Measurements from ENCODE around the gene TOMT.
"Not testable (repeated sequence)": the region's sequence is repeated elsewhere in the genome, so short reads cannot be mapped to it uniquely, and the experiment has no call there.

The TOMT gene

GRCh38 chr11:72127923-72128322 lies 22.2 kb downstream of the TOMT start:
- DNase-seq: no peak

- no peak for DNase-seq
These were observed 23.7 kb downstream of the TOMT start for GRCh38 chr11:72129381-72129780.

- no peak for DNase-seq
These were observed 26.9 kb downstream of the TOMT start for GRCh38 chr11:72132646-72133045.

GRCh38 chr11:72135473-72135872 lies 29.7 kb downstream of the TOMT start, which contains the start of gene FOLR3:
Gene FOLR3, plus strand, starts transcription at chr11:72135725. Its CDS starts 228 bp downstream, at chr11:72135953.
- DNase-seq: not testable (repeated sequence)

GRCh38 chr11:72135891-72136683 lies 30.4 kb downstream of the TOMT start:
- DNase-seq: no peak

GRCh38 chr11:72136684-72137262 lies 31.0 kb downstream of the TOMT start:
- no peak for DNase-seq

GRCh38 chr11:72138821-72139390 lies 33.2 kb downstream of the TOMT start:
- no peak for DNase-seq

- no peak for DNase-seq
These were observed 33.8 kb downstream of the TOMT start for GRCh38 chr11:72139500-72139899.

- DNase-seq: no peak
These were observed 34.9 kb downstream of the TOMT start for GRCh38 chr11:72140661-72141060.

- no peak for DNase-seq
These were observed 35.3 kb downstream of the TOMT start for GRCh38 chr11:72141066-72141465.

- not testable (repeated sequence) for DNase-seq
These were observed 36.4 kb downstream of the TOMT start for GRCh38 chr11:72142086-72142485.

- DNase-seq: not testable (repeated sequence)
These were observed 36.8 kb downstream of the TOMT start for GRCh38 chr11:72142543-72142942.

GRCh38 chr11:72144807-72145565 lies 39.3 kb downstream of the TOMT start:
- no peak for DNase-seq

GRCh38 chr11:72146625-72147024 lies 40.9 kb downstream of the TOMT start:
- DNase-seq: no peak

GRCh38 chr11:72150882-72151281 lies 45.2 kb downstream of the TOMT start:
- no peak for DNase-seq

GRCh38 chr11:72153874-72154273 lies 48.1 kb downstream of the TOMT start:
- not testable (repeated sequence) for DNase-seq

- DNase-seq: no peak
These were observed 49.1 kb downstream of the TOMT start for GRCh38 chr11:72154816-72155215.

GRCh38 chr11:72155751-72156150 lies 50.0 kb downstream of the TOMT start:
- no peak for DNase-seq

GRCh38 chr11:72157131-72157530 lies 51.4 kb downstream of the TOMT start:
- no peak for DNase-seq

Data from CD4-positive, alpha-beta T cell treated with Interleukin-4 for 1 hour (primary cell).